ENCODE measurements around the gene ATP11C.

Gene ATP11C

DNA sequence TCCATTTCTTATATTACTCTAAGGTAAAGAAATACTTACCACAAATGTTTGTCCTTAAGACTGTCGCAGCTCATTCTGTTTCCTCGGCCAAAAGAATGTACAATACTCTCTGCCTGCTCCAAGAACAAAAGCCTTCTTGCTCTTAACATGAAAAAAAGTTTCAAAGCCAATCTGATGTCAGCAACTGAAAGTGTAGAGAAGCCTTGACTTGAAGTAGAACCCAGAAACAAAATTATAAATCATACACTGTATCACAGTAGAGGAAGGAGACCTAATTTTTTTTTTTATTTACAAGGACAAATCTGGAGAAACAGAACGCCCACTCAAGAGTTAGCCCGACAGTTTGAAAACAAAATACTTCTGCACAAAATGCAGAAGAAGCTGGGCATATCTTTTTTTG lies 224.8 kb downstream of the ATP11C start, which contains the start of gene MCF2:
Gene MCF2 (minus strand): TSS at position 101 of the 400 bp plus-strand sequence. CDS start 56,423 bp downstream, outside the sequence.
- TF ChIP-seq, protein P1, sequence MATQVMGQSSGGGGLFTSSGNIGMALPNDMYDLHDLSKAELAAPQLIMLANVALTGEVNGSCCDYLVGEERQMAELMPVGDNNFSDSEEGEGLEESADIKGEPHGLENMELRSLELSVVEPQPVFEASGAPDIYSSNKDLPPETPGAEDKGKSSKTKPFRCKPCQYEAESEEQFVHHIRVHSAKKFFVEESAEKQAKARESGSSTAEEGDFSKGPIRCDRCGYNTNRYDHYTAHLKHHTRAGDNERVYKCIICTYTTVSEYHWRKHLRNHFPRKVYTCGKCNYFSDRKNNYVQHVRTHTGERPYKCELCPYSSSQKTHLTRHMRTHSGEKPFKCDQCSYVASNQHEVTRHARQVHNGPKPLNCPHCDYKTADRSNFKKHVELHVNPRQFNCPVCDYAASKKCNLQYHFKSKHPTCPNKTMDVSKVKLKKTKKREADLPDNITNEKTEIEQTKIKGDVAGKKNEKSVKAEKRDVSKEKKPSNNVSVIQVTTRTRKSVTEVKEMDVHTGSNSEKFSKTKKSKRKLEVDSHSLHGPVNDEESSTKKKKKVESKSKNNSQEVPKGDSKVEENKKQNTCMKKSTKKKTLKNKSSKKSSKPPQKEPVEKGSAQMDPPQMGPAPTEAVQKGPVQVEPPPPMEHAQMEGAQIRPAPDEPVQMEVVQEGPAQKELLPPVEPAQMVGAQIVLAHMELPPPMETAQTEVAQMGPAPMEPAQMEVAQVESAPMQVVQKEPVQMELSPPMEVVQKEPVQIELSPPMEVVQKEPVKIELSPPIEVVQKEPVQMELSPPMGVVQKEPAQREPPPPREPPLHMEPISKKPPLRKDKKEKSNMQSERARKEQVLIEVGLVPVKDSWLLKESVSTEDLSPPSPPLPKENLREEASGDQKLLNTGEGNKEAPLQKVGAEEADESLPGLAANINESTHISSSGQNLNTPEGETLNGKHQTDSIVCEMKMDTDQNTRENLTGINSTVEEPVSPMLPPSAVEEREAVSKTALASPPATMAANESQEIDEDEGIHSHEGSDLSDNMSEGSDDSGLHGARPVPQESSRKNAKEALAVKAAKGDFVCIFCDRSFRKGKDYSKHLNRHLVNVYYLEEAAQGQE (IDR thresholded peaks at IDR 0.05; ENCODE audit: insufficient read depth in 1 of 2, low read depth in 2 of 2, low read length in 2 of 2), result no peak

DNA sequence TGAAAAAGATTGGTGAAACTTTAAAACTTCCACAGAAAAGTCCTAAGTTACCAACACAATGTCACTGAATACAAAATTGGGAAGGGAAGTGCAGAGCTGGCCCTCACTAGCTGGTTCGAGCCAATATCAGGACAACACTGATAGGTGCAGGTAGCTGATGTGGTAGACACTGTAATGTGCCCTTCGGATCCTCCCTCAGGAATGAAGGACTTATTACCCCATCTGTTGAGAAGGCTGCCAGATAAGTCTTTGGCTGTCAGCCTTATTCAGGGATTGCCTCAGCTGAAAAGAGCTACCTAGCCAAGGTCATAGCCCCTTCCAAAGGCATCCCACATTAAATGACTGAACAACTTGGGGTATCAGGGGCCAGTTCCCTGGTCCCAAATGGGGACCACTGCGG lies 230.2 kb downstream of the ATP11C start:
- TF ChIP-seq, protein P1 (IDR thresholded peaks at IDR 0.05; ENCODE audit: insufficient read depth in 1 of 2, low read depth in 2 of 2, low read length in 2 of 2), result no peak
- TF ChIP-seq POLR2AphosphoS5 (IDR thresholded peaks at IDR 0.05; ENCODE audit: low read depth, low read length) (no peak), FOXP2 (optimal IDR thresholded peaks at IDR 0.05; ENCODE audit: borderline replicate concordance, extremely low read depth, extremely low read length, insufficient read depth) (no peak), SIN3A (IDR thresholded peaks at IDR 0.05; ENCODE audit: borderline replicate concordance, insufficient read depth, low read length) (no peak), TAF1 (IDR thresholded peaks at IDR 0.05; ENCODE audit: borderline replicate concordance, insufficient read depth, low read length) (no peak)

DNA sequence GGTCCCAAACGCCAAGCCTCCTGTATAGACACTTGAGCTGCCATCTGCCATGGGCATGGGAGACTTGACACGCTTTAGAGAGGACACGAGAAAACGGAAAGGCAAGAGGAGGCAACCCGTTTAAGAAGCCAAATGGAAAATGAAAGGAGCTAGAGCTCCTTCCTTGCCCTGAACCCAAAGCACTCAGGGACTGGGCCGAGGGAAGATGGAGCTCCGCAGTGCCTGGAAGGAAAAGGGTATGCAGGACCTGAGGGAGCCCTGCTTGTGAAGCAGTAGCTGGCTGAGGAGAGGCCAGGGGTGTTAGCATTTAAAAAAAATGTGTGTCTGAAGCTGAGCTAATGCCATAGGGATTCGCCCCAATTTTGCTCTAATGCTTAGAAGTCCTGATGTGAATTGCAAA lies 239.9 kb downstream of the ATP11C start:
- TF ChIP-seq SIN3A (IDR thresholded peaks at IDR 0.05; ENCODE audit: borderline replicate concordance, insufficient read depth, low read length) (no peak), FOXP2 (optimal IDR thresholded peaks at IDR 0.05; ENCODE audit: borderline replicate concordance, extremely low read depth, extremely low read length, insufficient read depth) (no peak), TAF1 (IDR thresholded peaks at IDR 0.05; ENCODE audit: borderline replicate concordance, insufficient read depth, low read length) (no peak), POLR2AphosphoS5 (IDR thresholded peaks at IDR 0.05; ENCODE audit: low read depth, low read length) (no peak)
- TF ChIP-seq, protein P1 (IDR thresholded peaks at IDR 0.05; ENCODE audit: insufficient read depth in 1 of 2, low read depth in 2 of 2, low read length in 2 of 2), result no peak

DNA sequence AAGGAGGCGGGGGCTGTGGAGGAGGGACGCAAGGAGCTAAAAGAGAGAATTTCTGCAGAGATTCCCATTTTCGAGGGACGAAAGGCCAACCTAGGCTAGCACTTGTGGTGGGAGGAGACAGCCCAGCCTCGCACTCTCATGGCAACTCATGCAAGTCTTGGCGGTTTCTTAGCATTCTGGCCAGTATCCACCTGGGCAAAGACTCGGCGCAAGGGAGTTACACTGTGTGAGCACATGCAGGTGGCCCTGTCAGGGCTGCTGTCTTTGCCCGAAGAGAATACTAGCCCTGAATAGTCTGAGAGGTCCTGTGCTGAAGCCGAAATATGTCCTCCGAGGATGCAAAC lies 240.4 kb downstream of the ATP11C start:
- no peak for TF ChIP-seq SIN3A (IDR thresholded peaks at IDR 0.05; ENCODE audit: borderline replicate concordance, insufficient read depth, low read length)

DNA sequence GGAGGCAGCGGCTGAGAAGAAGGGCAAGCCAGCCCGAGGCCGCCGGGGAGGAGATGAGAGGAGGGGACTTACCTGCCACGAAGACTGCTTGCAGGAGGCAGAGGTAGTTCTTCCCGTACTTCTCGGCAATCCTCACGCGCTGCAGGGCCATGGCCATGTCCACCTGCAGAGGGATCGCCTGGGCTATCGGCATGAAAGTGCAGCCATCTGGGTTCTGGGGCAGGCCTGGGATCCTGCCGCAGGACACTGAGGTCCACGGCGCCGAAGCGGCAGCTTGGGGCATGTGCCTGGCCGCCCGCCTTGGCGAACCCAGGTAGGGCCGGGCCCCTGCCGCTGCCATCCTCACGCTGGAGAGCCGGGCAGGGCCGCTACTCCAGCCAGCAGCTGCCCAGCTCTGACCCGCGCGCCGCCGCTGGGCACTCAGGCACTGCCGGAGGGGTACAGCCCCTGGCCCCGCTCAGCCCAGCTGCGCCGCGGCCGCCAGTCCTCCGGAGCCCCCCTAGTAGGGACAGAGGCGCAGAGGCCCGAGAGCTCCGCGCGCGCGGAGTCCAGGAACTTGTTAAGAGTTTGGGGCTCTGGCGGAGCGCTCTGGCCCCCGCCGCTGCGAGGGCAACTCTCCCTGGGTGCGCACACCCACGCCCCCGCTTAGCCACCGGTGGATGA lies 240.9 kb downstream of the ATP11C start:
- TF ChIP-seq TAF1 (IDR thresholded peaks at IDR 0.05; ENCODE audit: borderline replicate concordance, insufficient read depth, low read length) (no peak), SIN3A (IDR thresholded peaks at IDR 0.05; ENCODE audit: borderline replicate concordance, insufficient read depth, low read length) (no peak), POLR2AphosphoS5 (IDR thresholded peaks at IDR 0.05; ENCODE audit: low read depth, low read length) (no peak), FOXP2 (optimal IDR thresholded peaks at IDR 0.05; ENCODE audit: borderline replicate concordance, extremely low read depth, extremely low read length, insufficient read depth) (no peak)
- TF ChIP-seq, protein P1 (IDR thresholded peaks at IDR 0.05; ENCODE audit: insufficient read depth in 1 of 2, low read depth in 2 of 2, low read length in 2 of 2), result no peak
